Uterus (tissue), 2 donors: ENCODE results near the gene TTLL8.

Source experiments
- CTCF ChIP-seq, 4 experiments: fragments of 200-600 bp in 2 of 4; fragments of 450-650 bp in 2 of 4; sonication (generic) in 2 of 4; IDR thresholded peaks; one replicate each; pipeline ENCODE4 v1.5.1; 2016 to 2019; ENCODE audit warnings: antibody characterized with exemption in 4 of 4, mild to moderate bottlenecking in 2 of 4, moderate library complexity in 1 of 4
- POLR2A ChIP-seq, 2 donors: fragments of 450-650 bp; IDR thresholded peaks; one replicate each; pipeline ENCODE4 v1.6.1; 2016; ENCODE audit warnings: antibody characterized with exemption in 2 of 2, mild to moderate bottlenecking in 1 of 2, moderate library complexity in 1 of 2

GRCh38 chr22:50010676-50011446, 47.2 kb downstream of the TTLL8 start:
- TF ChIP-seq POLR2A (IDR thresholded peaks at IDR 0.05) (no peak), CTCF (IDR thresholded peaks at IDR 0.05) (no peak)
